Duodenal mucosa (tissue), 2 donors: ENCODE data around the gene CD36.

Experiments
- H3K27ac ChIP-seq: one replicate; pipeline ENCODE4 v1.7.0; 2013; ENCODE audit warnings: low read depth, low read length
- H3K27me3 ChIP-seq, 2 donors: one replicate each; pipeline ENCODE4 v1.7.0; 2013; ENCODE audit warnings: low read length in 2 of 2, control low read depth in 1 of 2; ENCODE audit not compliant: insufficient read depth in 2 of 2, control insufficient read depth in 1 of 2
- H3K36me3 ChIP-seq, 2 donors: one replicate each; pipeline ENCODE4 v1.7.0; 2013; ENCODE audit warnings: low read length in 2 of 2, control low read depth in 1 of 2; ENCODE audit not compliant: insufficient read depth in 2 of 2, control insufficient read depth in 1 of 2
- H3K4me1 ChIP-seq, 2 donors: one replicate each; pipeline ENCODE4 v1.7.0; 2013; ENCODE audit warnings: low read length in 2 of 2, control low read depth in 1 of 2; ENCODE audit not compliant: insufficient read depth in 2 of 2, control insufficient read depth in 1 of 2
- H3K4me3 ChIP-seq, 2 donors: one replicate each; pipeline ENCODE4 v1.7.0; 2013; ENCODE audit warnings: low read length in 2 of 2, low read depth in 1 of 2
- H3K9ac ChIP-seq, 2 donors: one replicate each; pipeline ENCODE4 v1.7.0; 2013; ENCODE audit warnings: low read length in 2 of 2, low read depth in 1 of 2
- H3K9me3 ChIP-seq, 2 donors: one replicate each; pipeline ENCODE4 v1.7.0; 2013; ENCODE audit warnings: low read length in 2 of 2, control low read depth in 1 of 2; ENCODE audit not compliant: control insufficient read depth in 1 of 2

CD36 gene

DNA sequence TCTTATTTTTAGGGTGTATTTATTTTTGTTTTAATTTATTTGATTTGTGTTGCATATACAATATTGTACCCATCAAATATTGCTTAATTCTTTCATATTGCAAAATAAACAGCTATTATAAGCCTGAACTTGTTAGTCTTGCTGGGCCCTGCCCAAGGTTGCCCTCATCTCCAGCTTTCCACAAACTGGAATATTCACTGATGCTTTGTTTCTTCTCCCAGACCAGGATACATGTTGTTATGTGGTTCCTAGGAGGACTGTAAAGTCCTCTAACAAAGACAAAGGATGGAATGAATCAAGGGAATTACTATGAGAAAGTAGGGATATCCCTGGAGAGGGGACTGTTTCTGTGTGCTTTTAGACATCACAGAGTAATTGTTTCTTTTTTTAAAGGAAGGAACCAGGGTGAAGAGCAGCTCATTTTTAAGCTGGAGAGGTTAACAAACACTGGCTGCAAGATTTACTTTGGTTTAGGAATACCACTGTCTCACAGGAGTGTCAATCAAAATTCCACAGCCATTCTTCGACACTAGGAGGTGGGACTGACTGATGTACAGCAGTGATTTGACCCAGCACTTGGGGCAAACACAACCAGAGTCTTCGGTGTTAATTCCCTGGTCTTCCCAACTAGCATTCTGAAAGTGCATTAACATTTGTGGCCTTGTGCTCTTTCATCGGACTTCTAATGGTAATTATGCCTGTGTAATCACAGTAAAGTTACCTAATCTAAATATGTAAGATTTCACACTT lies 14.8 kb upstream of the CD36 start:
- H3K27ac ChIP-seq = no peak overlapping the region
- H3K4me3 ChIP-seq = no peak overlapping the region
- H3K27me3 ChIP-seq = no peaks in the 10 kb centered on the region
- peaks cover 0 to 4% of the 10 kb centered on the region in 2 donors for H3K4me1 ChIP-seq
- H3K9me3 ChIP-seq = peaks cover 0 to 6% of the 10 kb centered on the region in 2 donors
- no peaks in the 10 kb centered on the region for H3K36me3 ChIP-seq
- no peak overlapping the region for H3K9ac ChIP-seq

DNA sequence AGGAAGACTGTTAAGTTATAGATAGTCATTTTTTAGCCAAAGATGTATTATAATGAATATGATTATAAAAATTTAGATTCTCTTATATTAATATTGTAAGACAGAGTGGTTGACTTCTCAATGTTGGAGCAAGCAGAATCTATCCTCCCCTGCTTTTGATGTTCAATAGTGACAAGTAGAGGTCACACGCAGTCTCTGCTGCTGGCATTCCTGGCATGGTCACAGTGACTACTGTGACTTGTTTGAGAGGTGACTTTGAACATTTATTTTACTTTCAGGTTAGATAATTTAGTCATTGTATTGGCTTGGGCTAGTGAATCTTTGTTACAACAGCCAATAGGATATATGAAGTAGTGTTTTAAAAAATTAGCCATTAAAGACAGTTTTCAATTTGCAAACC lies 13.7 kb upstream of the CD36 start:
- Histone ChIP-seq H3K27ac (no peak overlapping the region), H3K27me3 (no peaks in the 10 kb centered on the region), H3K4me3 (no peak overlapping the region), H3K36me3 (no peaks in the 10 kb centered on the region), H3K9me3 (no peaks in the 10 kb centered on the region), H3K9ac (no peak overlapping the region), H3K4me1 (peaks cover 0 to 4% of the 10 kb centered on the region in 2 donors)

- H3K27ac ChIP-seq = no peak overlapping the region
- H3K9ac ChIP-seq = no peak overlapping the region
- H3K4me3 ChIP-seq = no peak overlapping the region
- H3K36me3 ChIP-seq = no peaks in the 10 kb centered on the region
- no peaks in the 10 kb centered on the region for H3K4me1 ChIP-seq
- H3K27me3 ChIP-seq = no peaks in the 10 kb centered on the region
- no peaks in the 10 kb centered on the region for H3K9me3 ChIP-seq
Observed at GRCh38 chr7:80629023-80629422, 9.4 kb upstream of the CD36 start.

DNA sequence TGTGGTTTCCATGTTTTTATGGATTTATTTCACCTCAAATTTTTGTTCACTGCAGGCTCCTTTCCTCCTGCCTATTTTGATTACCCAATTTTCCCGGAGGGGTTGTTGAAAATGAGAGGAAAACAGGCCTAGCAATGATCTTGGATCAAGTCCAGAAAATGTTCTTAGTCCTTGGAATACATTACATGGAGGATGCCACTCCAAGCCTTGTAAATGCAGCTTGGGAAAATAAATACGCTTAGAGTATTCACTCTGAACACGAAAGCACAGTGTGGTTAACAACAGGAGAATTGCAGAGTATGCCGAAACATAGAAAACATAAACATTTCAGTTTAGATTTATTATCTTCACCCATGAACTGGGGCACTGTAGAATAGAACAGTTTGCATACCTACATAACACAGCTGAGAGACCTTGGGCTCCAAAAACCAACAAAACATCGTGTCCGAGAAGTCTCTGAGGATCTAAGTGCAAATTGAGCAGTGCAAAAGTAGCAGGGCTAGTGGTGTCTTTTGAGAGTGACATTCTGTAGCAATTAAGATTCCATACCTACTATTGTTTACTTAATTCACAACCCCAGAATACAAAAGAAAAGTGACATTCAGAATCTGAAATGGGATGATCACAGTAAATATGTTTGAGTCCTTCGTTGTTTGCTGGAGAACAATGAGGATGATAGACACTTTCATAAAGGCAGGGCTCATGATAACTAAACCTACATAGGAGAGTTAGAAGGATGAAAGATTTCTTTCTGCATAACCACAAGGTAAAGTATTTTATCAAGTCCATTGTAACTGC lies 7.6 kb upstream of the CD36 start:
- no peak overlapping the region for H3K9ac ChIP-seq
- H3K27me3 ChIP-seq = no peaks in the 10 kb centered on the region
- no peaks in the 10 kb centered on the region for H3K9me3 ChIP-seq
- H3K27ac ChIP-seq = no peak overlapping the region
- no peaks in the 10 kb centered on the region for H3K36me3 ChIP-seq
- H3K4me3 ChIP-seq = no peak overlapping the region
- peaks cover 0 to 2% of the 10 kb centered on the region in 2 donors for H3K4me1 ChIP-seq

- Histone ChIP-seq H3K36me3 (no peaks in the 10 kb centered on the region), H3K27ac (no peak overlapping the region), H3K4me3 (no peak overlapping the region), H3K27me3 (no peaks in the 10 kb centered on the region), H3K4me1 (peaks cover 0 to 4% of the 10 kb centered on the region in 2 donors), H3K9ac (no peak overlapping the region), H3K9me3 (no peaks in the 10 kb centered on the region)
Observed at GRCh38 chr7:80631421-80631820, 7.0 kb upstream of the CD36 start.

- Histone ChIP-seq H3K9ac (no peak overlapping the region), H3K9me3 (no peaks in the 10 kb centered on the region), H3K27me3 (no peaks in the 10 kb centered on the region), H3K27ac (no peak overlapping the region), H3K36me3 (no peaks in the 10 kb centered on the region), H3K4me1 (peaks cover 0 to 10% of the 10 kb centered on the region in 2 donors), H3K4me3 (no peak overlapping the region)
Observed at GRCh38 chr7:80632139-80632538, 6.3 kb upstream of the CD36 start.

DNA sequence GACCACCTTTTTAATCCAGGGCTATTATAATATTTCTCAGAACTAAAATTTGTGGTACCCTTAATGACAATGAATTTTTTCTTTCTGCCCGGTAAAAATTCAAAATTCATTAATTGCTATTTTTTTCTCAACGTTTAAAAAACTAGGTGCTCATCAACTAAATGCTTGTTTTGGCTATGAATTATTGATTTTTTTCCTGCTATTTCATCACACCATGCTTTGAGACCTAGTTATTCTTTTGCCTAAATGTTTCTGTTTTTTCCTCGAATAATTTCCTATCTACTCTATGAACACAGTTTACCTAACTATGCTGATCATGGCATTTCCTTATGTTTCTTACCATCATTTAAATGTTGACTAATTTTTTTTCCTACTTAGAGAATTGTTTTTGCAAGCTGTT lies 5.6 kb upstream of the CD36 start:
- Histone ChIP-seq H3K9ac (no peak overlapping the region), H3K4me1 (peaks cover 0 to 10% of the 10 kb centered on the region in 2 donors), H3K27me3 (no peaks in the 10 kb centered on the region), H3K9me3 (no peaks in the 10 kb centered on the region), H3K27ac (no peak overlapping the region), H3K36me3 (no peaks in the 10 kb centered on the region), H3K4me3 (no peak overlapping the region)

GRCh38 chr7:80634505-80634904 lies 3.9 kb upstream of the CD36 start:
- no peak overlapping the region for H3K27ac ChIP-seq

DNA sequence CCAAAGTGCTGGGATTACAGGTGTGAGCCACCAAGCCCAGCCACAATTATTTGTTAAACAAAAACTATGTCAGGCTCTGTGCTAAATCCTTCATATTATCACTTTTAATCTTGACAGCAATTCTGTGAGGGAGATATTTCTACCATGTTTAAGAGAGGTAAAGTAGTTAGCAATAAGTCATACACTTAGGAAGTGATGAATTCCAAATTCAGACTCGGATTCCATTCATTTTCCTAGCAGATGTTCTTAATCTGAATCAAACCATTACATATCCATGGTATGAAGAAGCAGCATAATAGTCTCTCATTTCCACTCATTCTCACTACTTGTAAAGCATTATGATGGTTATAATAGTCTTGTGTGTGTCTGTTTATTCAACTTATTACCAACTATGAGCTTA lies 2.9 kb upstream of the CD36 start:
- H3K9me3 ChIP-seq = no peaks in the 10 kb centered on the region
- H3K27ac ChIP-seq = no peak overlapping the region
- no peaks in the 10 kb centered on the region for H3K36me3 ChIP-seq
- no peak overlapping the region for H3K4me3 ChIP-seq
- peaks cover 0 to 10% of the 10 kb centered on the region in 2 donors for H3K4me1 ChIP-seq
- H3K9ac ChIP-seq = no peak overlapping the region
- no peaks in the 10 kb centered on the region for H3K27me3 ChIP-seq

More at GRCh38 chr7:80634505-80634904, 3.9 kb upstream of the CD36 start:
- H3K27me3 ChIP-seq = no peaks in the 10 kb centered on the region
- no peaks in the 10 kb centered on the region for H3K9me3 ChIP-seq
- peaks cover 0 to 10% of the 10 kb centered on the region in 2 donors for H3K4me1 ChIP-seq
- H3K9ac ChIP-seq = no peak overlapping the region
- no peaks in the 10 kb centered on the region for H3K36me3 ChIP-seq
- H3K4me3 ChIP-seq = no peak overlapping the region

GRCh38 chr7:80635998-80636397 lies 2.4 kb upstream of the CD36 start:
- Histone ChIP-seq H3K27me3 (no peaks in the 10 kb centered on the region), H3K9ac (no peak overlapping the region), H3K4me3 (no peak overlapping the region), H3K36me3 (no peaks in the 10 kb centered on the region), H3K9me3 (no peaks in the 10 kb centered on the region), H3K27ac (no peak overlapping the region), H3K4me1 (peaks cover 0 to 10% of the 10 kb centered on the region in 2 donors)
